Fibroblast of lung (primary cell): ENCODE results near the gene OR10K2. TPM values are rescaled to one million over a fixed set of nuclear protein-coding genes. Genes with fewer than 3 reads are reported as not detected.
"Not testable (repeated sequence)": the region's sequence is repeated elsewhere in the genome, so short reads cannot be mapped to it uniquely, and the experiment has no call there.

Source experiments
- DNase-seq, 2 donors: peaks; one replicate each; pipeline versions ENCODE4 v3.0.0 to v3.0.0-alpha.2; 2010; ENCODE audit warnings: low read depth in 2 of 2
- H2AFZ ChIP-seq: 2 replicates; pipeline ENCODE4 v1.5.1; 2012; ENCODE audit warnings: low read length, control low read depth, inconsistent platforms
- H3K27ac ChIP-seq: 2 replicates; pipeline ENCODE4 v1.5.1; 2011; ENCODE audit warnings: low read length, control low read depth; ENCODE audit not compliant: insufficient read depth
- H3K27me3 ChIP-seq: 2 replicates; pipeline ENCODE4 v1.5.1; 2011; ENCODE audit warnings: mild to moderate bottlenecking, low read length; ENCODE audit not compliant: control insufficient read depth, insufficient read depth
- H3K36me3 ChIP-seq: 2 replicates; pipeline ENCODE4 v1.5.1; 2011; ENCODE audit warnings: low read length; ENCODE audit not compliant: control insufficient read depth, insufficient read depth
- H3K4me1 ChIP-seq: 2 replicates; pipeline ENCODE4 v1.5.1; 2011; ENCODE audit warnings: low read length; ENCODE audit not compliant: control insufficient read depth, insufficient read depth; ENCODE audit errors: extremely low read depth
- H3K4me2 ChIP-seq: 2 replicates; pipeline ENCODE4 v1.5.1; 2011; ENCODE audit warnings: low read length, control low read depth; ENCODE audit not compliant: insufficient read depth; ENCODE audit errors: extremely low read depth
- H3K4me3 ChIP-seq, 4 experiments: fragments of 200-600 bp in 1 of 4; sonication (generic) in 1 of 4; replicated peaks in 1 of 4; 2 replicates each; pipeline ENCODE4 v1.5.1; 2011 to 2016; ENCODE audit warnings: low read length in 4 of 4, low read depth in 3 of 4, mild to moderate bottlenecking in 3 of 4, control low read depth in 2 of 4, inconsistent platforms in 1 of 4, mixed read lengths in 1 of 4; ENCODE audit not compliant: insufficient read depth in 1 of 4; ENCODE audit errors: control extremely low read depth in 1 of 4
- H3K79me2 ChIP-seq: 2 replicates; pipeline ENCODE4 v1.5.1; 2012; ENCODE audit warnings: mild to moderate bottlenecking, low read length, inconsistent platforms; ENCODE audit not compliant: control insufficient read depth, insufficient read depth
- H3K9ac ChIP-seq: 2 replicates; pipeline ENCODE4 v1.5.1; 2011; ENCODE audit warnings: mild to moderate bottlenecking, low read length, control low read depth; ENCODE audit not compliant: insufficient read depth
- H3K9me3 ChIP-seq: 2 replicates; pipeline ENCODE4 v1.5.1; 2012; ENCODE audit warnings: low read depth, low read length; ENCODE audit not compliant: control insufficient read depth, insufficient read depth
- H4K20me1 ChIP-seq: 2 replicates; pipeline ENCODE4 v1.5.1; 2011; ENCODE audit warnings: low read length; ENCODE audit not compliant: control insufficient read depth, insufficient read depth; ENCODE audit errors: extremely low read depth
- EZH2 ChIP-seq: IDR thresholded peaks from 2 replicates; pipeline ENCODE4 v1.5.1; 2012; ENCODE audit warnings: low read length, control low read depth, mild to moderate bottlenecking; ENCODE audit errors: missing control alignments
- polyA plus RNA-seq, 2 donors: library from polyadenylated mRNA; depleted of rRNA in 1 of 2; stranded (reverse) in 1 of 2; unstranded in 1 of 2; fragments of >200 nt; gene quantifications; 2 replicates each; pipeline ENCODE4 v1.2.1, GENCODE V29; 2011 to 2012; ENCODE audit warnings: missing spikeins in 1 of 2
- total RNA-seq: library from RNA; depleted of rRNA; stranded (reverse); fragments of >200 nt; gene quantifications from 2 replicates; pipeline ENCODE4 v1.2.1, GENCODE V29; 2014
- TF ChIP-seq, protein P1 (sequence below), 2 donors: IDR thresholded peaks in 1 of 2; conservative IDR thresholded peaks in 1 of 2; 1 replicate in 1 of 2; 2 replicates in 1 of 2; pipeline ENCODE4 v1.5.1; 2011 to 2012; ENCODE audit warnings: low read length in 2 of 2, control low read depth in 1 of 2, inconsistent platforms in 1 of 2, low read depth in 1 of 2, mild to moderate bottlenecking in 1 of 2

OR10K2 gene
- total and polyA plus RNA-seq, 2 donors (not counting 1 experiment from before 2014, with no cell fraction given): not detected

DNA sequence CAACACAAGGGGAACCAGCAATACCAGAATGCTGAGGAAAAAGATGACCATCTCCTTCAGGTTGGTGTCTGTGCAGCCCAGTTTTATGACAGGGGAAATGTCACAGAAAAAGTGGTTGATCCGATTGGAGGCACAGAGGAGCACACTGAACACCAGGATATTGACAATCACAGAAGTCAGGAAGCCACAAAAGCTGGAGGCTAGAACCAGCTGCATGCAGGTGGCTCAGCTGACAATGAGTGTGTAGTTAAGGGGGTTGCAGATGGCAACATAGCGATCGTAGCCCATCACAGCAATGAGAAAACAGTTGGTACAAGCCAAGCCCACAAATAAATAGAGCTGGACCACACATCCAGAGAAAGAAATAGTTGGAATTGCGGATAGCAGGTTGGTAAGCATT is 19.3 kb upstream of the OR10K2 start:
- DNase-seq: no peak
- TF ChIP-seq EZH2: no peak
- TF ChIP-seq, protein P1, sequence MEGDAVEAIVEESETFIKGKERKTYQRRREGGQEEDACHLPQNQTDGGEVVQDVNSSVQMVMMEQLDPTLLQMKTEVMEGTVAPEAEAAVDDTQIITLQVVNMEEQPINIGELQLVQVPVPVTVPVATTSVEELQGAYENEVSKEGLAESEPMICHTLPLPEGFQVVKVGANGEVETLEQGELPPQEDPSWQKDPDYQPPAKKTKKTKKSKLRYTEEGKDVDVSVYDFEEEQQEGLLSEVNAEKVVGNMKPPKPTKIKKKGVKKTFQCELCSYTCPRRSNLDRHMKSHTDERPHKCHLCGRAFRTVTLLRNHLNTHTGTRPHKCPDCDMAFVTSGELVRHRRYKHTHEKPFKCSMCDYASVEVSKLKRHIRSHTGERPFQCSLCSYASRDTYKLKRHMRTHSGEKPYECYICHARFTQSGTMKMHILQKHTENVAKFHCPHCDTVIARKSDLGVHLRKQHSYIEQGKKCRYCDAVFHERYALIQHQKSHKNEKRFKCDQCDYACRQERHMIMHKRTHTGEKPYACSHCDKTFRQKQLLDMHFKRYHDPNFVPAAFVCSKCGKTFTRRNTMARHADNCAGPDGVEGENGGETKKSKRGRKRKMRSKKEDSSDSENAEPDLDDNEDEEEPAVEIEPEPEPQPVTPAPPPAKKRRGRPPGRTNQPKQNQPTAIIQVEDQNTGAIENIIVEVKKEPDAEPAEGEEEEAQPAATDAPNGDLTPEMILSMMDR (conservative IDR thresholded peaks at IDR 0.05 in 1 of 2, IDR thresholded peaks at IDR 0.05 in 1 of 2; ENCODE audit: low read depth in 1 of 2, low read length in 2 of 2): no peak
- Histone ChIP-seq H3K36me3 (no peaks in the 10 kb centered on the region), H3K9ac (no peak overlapping the region), H3K4me3 (no peak overlapping the region), H3K4me2 (no peak overlapping the region), H3K4me1 (no peaks in the 10 kb centered on the region), H3K27ac (no peak overlapping the region), H3K79me2 (no peaks in the 10 kb centered on the region), H3K9me3 (no peaks in the 10 kb centered on the region), H2AFZ (no peak overlapping the region), H4K20me1 (no peaks in the 10 kb centered on the region), H3K27me3 (no peaks in the 10 kb centered on the region)

DNA sequence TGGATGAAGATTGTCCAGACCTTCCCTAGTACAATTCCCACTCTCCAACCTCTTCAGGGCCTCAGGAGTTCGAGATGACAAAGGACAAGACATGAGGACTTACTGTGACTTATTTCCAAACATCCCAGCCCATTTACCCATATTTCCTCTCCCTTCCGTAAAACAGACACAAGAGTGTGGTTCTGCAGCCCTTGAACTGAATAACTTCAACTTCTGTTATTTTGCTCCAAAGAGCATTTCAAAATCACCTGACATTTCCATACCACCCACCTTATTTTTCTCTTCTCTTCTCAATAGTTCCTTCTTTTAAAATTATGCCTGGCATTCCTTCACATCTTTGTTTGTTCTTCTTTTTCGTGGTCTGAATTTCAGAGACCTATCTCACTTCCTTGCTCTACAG is 8.7 kb upstream of the OR10K2 start:
- Histone ChIP-seq H3K9me3 (no peaks in the 10 kb centered on the region), H3K79me2 (no peaks in the 10 kb centered on the region), H2AFZ (no peak overlapping the region), H3K9ac (no peak overlapping the region), H3K4me3 (no peak overlapping the region), H3K27me3 (no peaks in the 10 kb centered on the region), H3K36me3 (no peaks in the 10 kb centered on the region), H3K4me1 (no peaks in the 10 kb centered on the region), H3K27ac (no peak overlapping the region), H4K20me1 (no peaks in the 10 kb centered on the region), H3K4me2 (no peak overlapping the region)
- no peak for DNase-seq
- no peak for TF ChIP-seq EZH2
- TF ChIP-seq, protein P1 (conservative IDR thresholded peaks at IDR 0.05 in 1 of 2, IDR thresholded peaks at IDR 0.05 in 1 of 2; ENCODE audit: low read depth in 1 of 2, low read length in 2 of 2): no peak

DNA sequence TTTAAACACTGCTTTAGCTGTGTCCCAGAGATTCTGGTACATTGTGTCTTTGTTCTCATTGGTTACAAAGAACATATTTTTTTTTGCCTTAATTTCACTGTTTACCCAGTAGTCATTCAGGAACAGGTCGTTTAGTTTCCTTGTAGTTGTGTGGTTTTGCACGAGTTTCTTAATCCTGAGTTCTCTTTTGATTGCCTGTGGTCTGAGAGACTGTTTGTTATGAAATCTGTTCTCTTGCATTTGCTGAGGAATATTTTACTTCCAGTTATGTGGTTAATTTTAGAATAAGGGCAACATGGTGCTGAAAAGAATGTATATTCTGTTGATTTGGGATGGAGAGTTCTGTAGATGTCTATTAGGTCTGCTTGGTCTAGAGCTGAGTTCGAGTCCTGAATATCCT is 4.1 kb upstream of the OR10K2 start:
- not testable (repeated sequence) for H3K36me3 ChIP-seq, H3K9me3 ChIP-seq, DNase-seq, H3K4me3 ChIP-seq, H3K4me2 ChIP-seq, H3K27ac ChIP-seq, H3K9ac ChIP-seq, H4K20me1 ChIP-seq, H2AFZ ChIP-seq, H3K4me1 ChIP-seq, H3K27me3 ChIP-seq, H3K79me2 ChIP-seq
